Panc1 (cell line): Measurements from ENCODE around the gene SYF2. TPM values are rescaled to one million over a fixed set of nuclear protein-coding genes. Genes with fewer than 3 reads are reported as not detected.

Experiments
- ATAC-seq: fragments of 200-7000 bp; cut with Tn5 transposase; 2 replicates; pipeline ENCODE4 v1.9.1; 2020; ENCODE audit warnings: mild to moderate bottlenecking, moderate library complexity
- BruUV-seq: library from RNA; stranded (reverse); fragments of 400-500 nt; replicated peaks from 2 replicates; lab custom pipeline; 2021; lab: Mats Ljungman, UMichigan
- CTCF ChIA-PET: fragments of 300-600 bp; sonication (Branson Sonifier 250); formaldehyde crosslinking; loops from one replicate; lab custom pipeline; 2022; ENCODE audit warnings: antibody characterized with exemption; lab: Charles Lee
- POLR2A ChIA-PET: fragments of 300-600 bp; sonication (Branson Sonifier 250); formaldehyde crosslinking; loops from one replicate; lab custom pipeline; 2022; ENCODE audit warnings: antibody characterized with exemption; lab: Charles Lee
- DNase-seq: peaks from one replicate; pipeline ENCODE4 v3.0.0-alpha.2; 2010; ENCODE audit warnings: low read depth, low spot score
- H3K27ac ChIP-seq: 2 replicates; pipeline ENCODE4 v1.5.1; 2011; ENCODE audit warnings: mild to moderate bottlenecking, low read length, inconsistent platforms
- H3K27me3 ChIP-seq: fragments of 200-500 bp; sonication (Bioruptor generic); 2 replicates; pipeline ENCODE4 v1.6.0; 2014; ENCODE audit warnings: low read length, inconsistent platforms; ENCODE audit not compliant: control insufficient read depth, insufficient read depth
- H3K36me3 ChIP-seq: fragments of 200-500 bp; sonication (Bioruptor generic); 2 replicates; pipeline ENCODE4 v1.5.1; 2014; ENCODE audit warnings: inconsistent platforms, mild to moderate bottlenecking, low read length, moderate library complexity; ENCODE audit not compliant: control insufficient read depth, insufficient read depth
- H3K4me1 ChIP-seq: 2 replicates; pipeline ENCODE4 v1.5.1; 2011; ENCODE audit warnings: inconsistent platforms, mild to moderate bottlenecking, low read length, moderate library complexity; ENCODE audit not compliant: control insufficient read depth, insufficient read depth
- H3K4me3 ChIP-seq, 2 experiments: 2 replicates each; pipeline ENCODE4 v1.5.1; 2011 to 2012; ENCODE audit warnings: low read depth in 2 of 2, low read length in 2 of 2, mild to moderate bottlenecking in 2 of 2, inconsistent platforms in 1 of 2, moderate library complexity in 1 of 2
- H3K9me3 ChIP-seq: fragments of 200-500 bp; sonication (Bioruptor generic); 2 replicates; pipeline ENCODE4 v1.5.1; 2014; ENCODE audit warnings: low read depth, mild to moderate bottlenecking, inconsistent platforms, low read length, moderate library complexity; ENCODE audit not compliant: control insufficient read depth, insufficient read depth
- CTCF ChIP-seq: fragments of 450-650 bp; IDR thresholded peaks from 2 replicates; pipeline ENCODE4 v1.5.1; 2017; ENCODE audit warnings: mild to moderate bottlenecking
- POLR2AphosphoS5 ChIP-seq: IDR thresholded peaks from 2 replicates; pipeline ENCODE4 v1.6.1; 2012; ENCODE audit warnings: mild to moderate bottlenecking, low read depth, low read length, moderate library complexity
- SIN3A ChIP-seq: IDR thresholded peaks from 2 replicates; pipeline ENCODE4 v1.6.1; 2012; ENCODE audit warnings: low read depth, mild to moderate bottlenecking, low read length, moderate library complexity, borderline replicate concordance; ENCODE audit not compliant: insufficient read depth
- TCF7L2 ChIP-seq: IDR thresholded peaks from 2 replicates; pipeline ENCODE4 v1.6.1; 2011; ENCODE audit warnings: mild to moderate bottlenecking, low read depth, low read length, inconsistent platforms
- in situ Hi-C: cut with HindIII; loops from 2 replicates; pipeline ENCODE4 v1.10.0; 2016; ENCODE audit warnings: low sequenced_read_pairs, low pct_unique_long_range_greater_than_20kb
- intact Hi-C: fragments of 100-400 bp; cut with micrococcal nuclease; formaldehyde crosslinking; loops from one replicate; pipeline ENCODE4 v1.10.0; 2022; ENCODE audit not compliant: unreplicated experiment
- total RNA-seq: library from RNA; stranded (reverse); gene quantifications from one replicate; pipeline ENCODE4 v1.2.1, GENCODE V29; 2021; ENCODE audit not compliant: unreplicated experiment
- TF ChIP-seq, protein P1 (sequence below), 2 experiments: IDR thresholded peaks; 2 replicates each; pipeline ENCODE4 v1.6.1; 2011 to 2012; ENCODE audit warnings: low read depth in 2 of 2, control low read depth in 1 of 2, low read length in 1 of 2, mild to moderate bottlenecking in 1 of 2, moderate library complexity in 1 of 2; ENCODE audit not compliant: insufficient read depth in 1 of 2

Gene SYF2
- total RNA-seq, 1 experiment from 2014 or later: 28.9 TPM

DNA sequence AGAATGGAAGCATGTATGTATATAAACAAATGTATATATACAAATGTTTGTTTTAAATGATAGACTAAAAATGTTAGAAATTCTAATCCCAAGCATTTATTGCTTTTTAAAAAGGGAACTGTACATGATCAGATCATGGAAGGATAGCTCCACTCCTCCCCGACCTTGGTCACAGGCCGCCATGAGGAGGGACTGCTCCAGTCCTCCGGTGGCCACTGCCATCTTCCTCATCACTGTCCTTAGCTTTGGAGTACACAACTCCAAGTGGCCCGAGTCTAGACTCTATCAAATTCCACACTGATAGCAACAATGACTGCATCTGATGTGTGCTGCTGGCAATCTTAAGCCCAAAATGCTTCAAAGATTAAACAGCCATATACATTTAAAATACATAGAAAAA, 9.7 kb downstream of the SYF2 start:
- intact Hi-C loops: no loop called here
- TF ChIP-seq TCF7L2 (no peak), CTCF (no peak), SIN3A (no peak), POLR2AphosphoS5 (no peak)
- TF ChIP-seq, protein P1, sequence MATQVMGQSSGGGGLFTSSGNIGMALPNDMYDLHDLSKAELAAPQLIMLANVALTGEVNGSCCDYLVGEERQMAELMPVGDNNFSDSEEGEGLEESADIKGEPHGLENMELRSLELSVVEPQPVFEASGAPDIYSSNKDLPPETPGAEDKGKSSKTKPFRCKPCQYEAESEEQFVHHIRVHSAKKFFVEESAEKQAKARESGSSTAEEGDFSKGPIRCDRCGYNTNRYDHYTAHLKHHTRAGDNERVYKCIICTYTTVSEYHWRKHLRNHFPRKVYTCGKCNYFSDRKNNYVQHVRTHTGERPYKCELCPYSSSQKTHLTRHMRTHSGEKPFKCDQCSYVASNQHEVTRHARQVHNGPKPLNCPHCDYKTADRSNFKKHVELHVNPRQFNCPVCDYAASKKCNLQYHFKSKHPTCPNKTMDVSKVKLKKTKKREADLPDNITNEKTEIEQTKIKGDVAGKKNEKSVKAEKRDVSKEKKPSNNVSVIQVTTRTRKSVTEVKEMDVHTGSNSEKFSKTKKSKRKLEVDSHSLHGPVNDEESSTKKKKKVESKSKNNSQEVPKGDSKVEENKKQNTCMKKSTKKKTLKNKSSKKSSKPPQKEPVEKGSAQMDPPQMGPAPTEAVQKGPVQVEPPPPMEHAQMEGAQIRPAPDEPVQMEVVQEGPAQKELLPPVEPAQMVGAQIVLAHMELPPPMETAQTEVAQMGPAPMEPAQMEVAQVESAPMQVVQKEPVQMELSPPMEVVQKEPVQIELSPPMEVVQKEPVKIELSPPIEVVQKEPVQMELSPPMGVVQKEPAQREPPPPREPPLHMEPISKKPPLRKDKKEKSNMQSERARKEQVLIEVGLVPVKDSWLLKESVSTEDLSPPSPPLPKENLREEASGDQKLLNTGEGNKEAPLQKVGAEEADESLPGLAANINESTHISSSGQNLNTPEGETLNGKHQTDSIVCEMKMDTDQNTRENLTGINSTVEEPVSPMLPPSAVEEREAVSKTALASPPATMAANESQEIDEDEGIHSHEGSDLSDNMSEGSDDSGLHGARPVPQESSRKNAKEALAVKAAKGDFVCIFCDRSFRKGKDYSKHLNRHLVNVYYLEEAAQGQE (IDR thresholded peaks at IDR 0.05; ENCODE audit: insufficient read depth in 1 of 2, low read depth in 2 of 2, low read length in 1 of 2): no peak
- in situ Hi-C loops: no loop called here
- Histone ChIP-seq H3K4me3 (no peak overlapping the region), H3K27ac (no peak overlapping the region), H3K9me3 (no peaks in the 10 kb centered on the region), H3K4me1 (no peaks in the 10 kb centered on the region), H3K36me3 (peaks cover 20% of the 10 kb centered on the region), H3K27me3 (no peaks in the 10 kb centered on the region)
- ATAC-seq: no peak
- CTCF ChIA-PET: no interaction called here
- BruUV-seq: TSS peak; percentile 63
- no peak for DNase-seq
- POLR2A ChIA-PET: no interaction called here

- POLR2A ChIA-PET: no interaction called here
- H3K9me3 ChIP-seq: no peaks in the 10 kb centered on the region
- no peaks in the 10 kb centered on the region for H3K27me3 ChIP-seq
- no peak for DNase-seq
- in situ Hi-C loops: no loop called here
- CTCF ChIA-PET: interaction anchor here (0.7 kb wide), 1 partner anchor 322 kb away, joined by 5 read pairs; no protein-coding TSS in a partner anchor
- H3K27ac ChIP-seq: no peak overlapping the region
- no peak for ATAC-seq
- H3K4me1 ChIP-seq: no peaks in the 10 kb centered on the region
- no peak overlapping the region for H3K4me3 ChIP-seq
- TF ChIP-seq POLR2AphosphoS5: no peak
- TF ChIP-seq CTCF: no peak
- no peak for TF ChIP-seq TCF7L2
- TF ChIP-seq, protein P1 (IDR thresholded peaks at IDR 0.05; ENCODE audit: insufficient read depth in 1 of 2, low read depth in 2 of 2, low read length in 1 of 2): no peak
- TF ChIP-seq SIN3A: no peak
- intact Hi-C loops: no loop called here
- no TSS peak for BruUV-seq
- H3K36me3 ChIP-seq: peaks cover 12% of the 10 kb centered on the region; the same call in 1 of the 2 replicates
Observed at GRCh38 chr1:25220666-25221065, 11.6 kb downstream of the SYF2 start.
